GM20000 (cell line): ENCODE measurements around the gene CPNE4.

Experiments
- DNase-seq: peaks from one replicate; pipeline ENCODE4 v3.0.0; 2012; ENCODE audit warnings: low spot score
- TF ChIP-seq, protein P1 (sequence below): IDR thresholded peaks from 2 replicates; pipeline ENCODE4 v1.5.1; 2012; ENCODE audit warnings: mild to moderate bottlenecking, control low read depth; ENCODE audit errors: extremely low read depth, missing control alignments

The CPNE4 gene

DNA sequence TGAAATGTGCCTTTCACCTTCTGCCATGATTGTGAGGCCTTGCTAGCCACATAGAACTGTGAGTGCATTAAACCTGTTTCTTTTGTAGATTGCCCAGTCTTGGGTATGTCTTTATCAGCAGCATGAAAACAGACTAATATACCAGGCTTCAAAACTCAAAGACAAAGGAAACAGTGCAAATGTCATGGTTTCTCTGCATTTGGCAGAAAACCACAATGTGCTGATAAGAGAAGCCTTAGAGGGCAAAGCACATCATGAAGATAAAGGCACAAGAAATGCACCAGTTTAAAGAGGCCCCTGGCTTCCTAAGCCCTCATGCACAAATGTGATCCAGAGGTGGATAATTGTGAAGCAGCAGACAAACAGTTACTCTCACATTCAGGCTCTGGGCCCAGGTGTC lies 259.2 kb downstream of the CPNE4 start:
- TF ChIP-seq, protein P1, sequence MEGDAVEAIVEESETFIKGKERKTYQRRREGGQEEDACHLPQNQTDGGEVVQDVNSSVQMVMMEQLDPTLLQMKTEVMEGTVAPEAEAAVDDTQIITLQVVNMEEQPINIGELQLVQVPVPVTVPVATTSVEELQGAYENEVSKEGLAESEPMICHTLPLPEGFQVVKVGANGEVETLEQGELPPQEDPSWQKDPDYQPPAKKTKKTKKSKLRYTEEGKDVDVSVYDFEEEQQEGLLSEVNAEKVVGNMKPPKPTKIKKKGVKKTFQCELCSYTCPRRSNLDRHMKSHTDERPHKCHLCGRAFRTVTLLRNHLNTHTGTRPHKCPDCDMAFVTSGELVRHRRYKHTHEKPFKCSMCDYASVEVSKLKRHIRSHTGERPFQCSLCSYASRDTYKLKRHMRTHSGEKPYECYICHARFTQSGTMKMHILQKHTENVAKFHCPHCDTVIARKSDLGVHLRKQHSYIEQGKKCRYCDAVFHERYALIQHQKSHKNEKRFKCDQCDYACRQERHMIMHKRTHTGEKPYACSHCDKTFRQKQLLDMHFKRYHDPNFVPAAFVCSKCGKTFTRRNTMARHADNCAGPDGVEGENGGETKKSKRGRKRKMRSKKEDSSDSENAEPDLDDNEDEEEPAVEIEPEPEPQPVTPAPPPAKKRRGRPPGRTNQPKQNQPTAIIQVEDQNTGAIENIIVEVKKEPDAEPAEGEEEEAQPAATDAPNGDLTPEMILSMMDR, result no peak
- no peak for DNase-seq

DNA sequence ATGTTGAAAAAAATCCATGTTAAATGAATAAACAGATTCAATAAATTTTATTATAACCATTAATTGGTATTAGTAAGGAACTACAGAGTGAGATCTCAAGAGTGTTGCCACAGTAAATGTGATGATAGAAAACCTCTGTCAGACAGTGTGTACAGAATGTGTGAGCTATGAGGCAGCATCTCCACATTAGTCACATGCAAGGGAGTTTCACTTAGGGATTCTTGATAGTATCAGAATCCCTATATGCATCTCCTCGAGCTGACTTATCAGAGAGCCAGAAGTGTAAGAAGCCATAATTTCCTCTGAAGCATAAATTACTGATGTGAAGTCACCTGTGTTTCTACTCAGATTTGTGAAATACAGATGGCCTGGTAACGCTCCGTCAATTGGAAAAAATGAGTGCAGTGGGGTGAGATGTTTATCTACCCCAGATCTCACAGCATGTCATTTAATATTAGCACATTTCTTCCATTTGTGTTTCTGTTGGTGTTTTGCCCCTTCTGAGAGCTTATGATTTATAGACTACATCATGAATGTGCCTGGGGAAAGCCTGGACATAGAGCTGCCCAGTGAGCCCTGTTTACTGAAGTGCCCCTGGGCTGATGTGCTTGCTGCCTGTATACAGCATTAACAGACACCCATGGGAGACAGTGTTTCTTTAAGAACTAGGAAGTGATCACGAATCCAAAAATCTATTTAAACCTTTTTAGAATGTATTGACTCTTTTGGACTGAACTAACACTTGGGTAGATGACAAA lies 262.4 kb downstream of the CPNE4 start:
- no peak for DNase-seq

DNA sequence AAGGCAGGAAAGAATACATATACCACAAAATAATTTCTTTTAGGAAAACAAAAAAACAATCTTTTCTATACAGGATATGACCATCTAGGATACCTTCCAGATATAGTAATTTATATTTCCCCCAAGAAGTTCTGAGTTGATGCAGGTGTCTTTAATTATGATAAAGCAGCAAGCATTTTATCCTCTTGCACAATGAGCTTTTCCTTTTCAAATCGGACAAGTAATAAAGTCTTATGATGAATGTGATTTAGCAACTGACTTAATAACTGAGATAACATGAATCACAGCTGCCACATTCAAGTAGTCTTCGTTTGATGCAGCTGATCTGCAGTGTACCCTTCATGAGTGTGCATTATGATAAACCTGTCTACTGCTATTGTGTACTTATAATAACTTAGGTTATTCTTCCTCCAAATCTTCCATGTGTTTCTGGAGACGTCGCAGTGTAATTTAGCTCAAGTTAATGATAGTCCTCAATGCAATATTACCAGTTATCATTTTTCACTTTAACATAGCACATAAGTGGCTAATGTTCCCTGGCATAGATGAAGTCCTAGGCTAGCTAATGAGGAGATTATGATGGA lies 271.7 kb downstream of the CPNE4 start:
- TF ChIP-seq, protein P1, result no peak
- DNase-seq, result no peak

More for the DNA sequence above, 262.4 kb downstream of the CPNE4 start:
- TF ChIP-seq, protein P1, result no peak

DNA sequence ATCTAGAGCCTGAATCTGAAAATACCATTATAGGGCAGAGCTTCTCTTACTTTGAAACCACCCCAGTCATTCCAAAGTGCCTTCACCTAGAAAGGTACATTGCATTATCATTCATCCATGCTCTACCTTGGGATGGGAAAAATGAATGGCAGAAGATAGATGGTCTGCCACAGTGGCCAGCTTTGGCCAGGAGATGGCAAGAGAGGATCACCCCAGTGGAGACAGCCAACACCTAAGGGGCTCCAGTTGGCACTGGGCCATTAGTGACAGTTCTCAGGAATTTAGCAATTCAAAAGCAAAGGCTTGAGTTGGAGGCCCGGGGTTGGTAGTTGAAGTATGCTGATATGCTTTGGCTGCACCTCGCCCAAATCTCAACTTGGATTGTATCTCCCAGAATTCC lies 278.4 kb downstream of the CPNE4 start:
- TF ChIP-seq, protein P1, result no peak
- no peak for DNase-seq

DNA sequence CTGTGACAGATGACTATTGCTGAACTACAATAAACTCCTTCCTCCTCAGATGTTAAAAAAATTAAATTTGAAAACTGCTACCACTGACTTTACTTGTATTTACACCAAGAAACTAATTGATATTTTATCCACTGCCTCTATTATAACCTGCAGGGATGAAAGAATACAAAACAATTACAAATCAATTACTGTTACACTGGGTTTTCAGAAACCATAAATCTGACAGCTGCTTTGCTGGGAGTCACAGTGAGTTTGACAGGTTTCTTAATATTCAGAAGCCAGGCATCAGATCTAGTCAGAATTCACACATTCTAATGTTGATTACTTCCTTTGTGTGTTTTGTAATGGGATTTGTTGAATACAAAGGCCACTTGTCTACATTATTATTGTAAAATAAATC lies 279.4 kb downstream of the CPNE4 start:
- TF ChIP-seq, protein P1, result no peak
- DNase-seq, result no peak

DNA sequence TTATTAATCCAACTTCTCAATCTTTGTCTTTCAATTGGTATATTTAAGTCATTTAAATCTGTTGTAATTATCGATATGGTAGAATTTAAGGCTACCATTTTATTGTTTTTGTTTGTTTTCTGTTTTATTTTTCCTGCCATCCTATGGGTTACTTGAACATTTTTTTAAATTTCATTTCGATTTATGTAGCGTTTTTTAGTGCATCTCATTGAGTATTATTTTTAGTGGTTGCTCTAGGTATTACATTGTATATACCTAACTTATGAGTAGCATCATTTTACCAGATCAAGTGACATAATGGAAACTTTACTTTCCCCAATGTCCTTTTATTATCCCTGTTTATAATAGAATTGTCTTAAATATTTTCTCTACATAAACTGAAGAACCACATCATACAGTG lies 284.6 kb downstream of the CPNE4 start:
- TF ChIP-seq, protein P1, result no peak
- no peak for DNase-seq

DNA sequence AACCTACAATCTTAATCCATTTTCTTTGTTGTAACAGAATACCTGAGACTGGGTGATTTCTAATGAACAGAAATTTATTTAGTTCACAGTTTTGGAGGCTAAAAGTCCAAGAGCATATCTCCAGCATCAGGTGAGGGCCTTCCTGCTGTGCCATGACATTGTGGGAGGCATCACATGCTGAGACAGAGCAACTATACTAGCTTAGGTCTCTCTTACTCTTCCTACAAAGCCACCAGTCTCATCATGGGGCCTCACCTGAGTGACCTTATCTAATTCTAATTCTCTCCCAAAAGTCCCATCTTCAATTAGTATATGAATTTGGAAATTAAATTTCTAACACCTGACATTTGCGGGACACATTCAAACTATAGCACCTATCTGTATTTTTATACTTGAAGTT lies 285.0 kb downstream of the CPNE4 start:
- TF ChIP-seq, protein P1, result no peak
- no peak for DNase-seq
